Measurements from ENCODE around the gene COL2A1.

The COL2A1 gene

DNA sequence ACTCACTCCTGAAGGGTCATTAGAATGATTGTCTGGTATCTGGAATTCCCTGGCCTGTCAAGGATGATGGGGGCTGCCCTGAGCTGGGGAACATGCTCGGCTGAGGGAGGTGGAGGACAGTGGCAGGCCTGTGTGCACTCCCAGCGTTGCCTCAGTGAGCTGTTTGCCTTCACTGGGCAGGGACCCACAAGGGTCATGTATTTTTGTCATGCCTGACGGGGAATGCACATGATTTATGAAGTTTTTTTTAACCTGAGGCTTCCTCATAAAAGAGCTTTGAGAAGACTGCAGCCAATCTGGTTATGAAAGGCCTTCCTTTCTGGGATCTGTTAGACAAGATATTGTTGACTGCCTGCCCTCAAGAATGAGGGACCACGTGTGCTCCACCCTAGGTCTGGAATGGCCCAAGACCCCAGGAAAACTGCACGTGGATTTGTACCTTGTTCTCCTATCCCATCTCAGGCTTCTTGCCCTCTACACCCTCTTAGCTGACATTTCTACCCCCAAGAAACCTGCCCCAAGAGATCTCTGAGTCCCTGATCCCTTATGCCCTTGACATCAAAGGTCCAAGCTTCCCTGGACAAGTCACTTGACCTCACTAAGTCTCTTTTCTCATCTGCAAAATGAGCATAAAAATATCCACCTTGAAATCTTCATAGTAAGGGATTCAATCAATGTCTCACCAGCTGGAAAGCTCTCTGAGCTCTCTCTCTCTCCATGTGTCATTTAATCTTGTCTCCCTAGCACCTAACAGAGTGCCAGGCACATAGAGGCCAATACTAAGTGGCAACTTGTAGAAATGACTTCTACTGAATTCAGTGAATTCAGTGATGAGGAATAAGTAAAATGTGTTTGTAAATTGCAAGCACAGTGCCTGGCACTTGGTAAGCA lies 24.5 kb upstream of the COL2A1 start:
- no peak for TF ChIP-seq ZFP3 (CRISPR knock-in tag; IDR thresholded peaks at IDR 0.05)
- no peak for TF ChIP-seq CSRNP3 (CRISPR knock-in tag; IDR thresholded peaks at IDR 0.05)
- TF ChIP-seq ZC3H10 (CRISPR knock-in tag; IDR thresholded peaks at IDR 0.05), result no peak
- no peak for TF ChIP-seq OSR1 (CRISPR knock-in tag; IDR thresholded peaks at IDR 0.05)
- TF ChIP-seq CSDC2 (CRISPR knock-in tag; IDR thresholded peaks at IDR 0.05), result no peak
- TF ChIP-seq, protein P1, sequence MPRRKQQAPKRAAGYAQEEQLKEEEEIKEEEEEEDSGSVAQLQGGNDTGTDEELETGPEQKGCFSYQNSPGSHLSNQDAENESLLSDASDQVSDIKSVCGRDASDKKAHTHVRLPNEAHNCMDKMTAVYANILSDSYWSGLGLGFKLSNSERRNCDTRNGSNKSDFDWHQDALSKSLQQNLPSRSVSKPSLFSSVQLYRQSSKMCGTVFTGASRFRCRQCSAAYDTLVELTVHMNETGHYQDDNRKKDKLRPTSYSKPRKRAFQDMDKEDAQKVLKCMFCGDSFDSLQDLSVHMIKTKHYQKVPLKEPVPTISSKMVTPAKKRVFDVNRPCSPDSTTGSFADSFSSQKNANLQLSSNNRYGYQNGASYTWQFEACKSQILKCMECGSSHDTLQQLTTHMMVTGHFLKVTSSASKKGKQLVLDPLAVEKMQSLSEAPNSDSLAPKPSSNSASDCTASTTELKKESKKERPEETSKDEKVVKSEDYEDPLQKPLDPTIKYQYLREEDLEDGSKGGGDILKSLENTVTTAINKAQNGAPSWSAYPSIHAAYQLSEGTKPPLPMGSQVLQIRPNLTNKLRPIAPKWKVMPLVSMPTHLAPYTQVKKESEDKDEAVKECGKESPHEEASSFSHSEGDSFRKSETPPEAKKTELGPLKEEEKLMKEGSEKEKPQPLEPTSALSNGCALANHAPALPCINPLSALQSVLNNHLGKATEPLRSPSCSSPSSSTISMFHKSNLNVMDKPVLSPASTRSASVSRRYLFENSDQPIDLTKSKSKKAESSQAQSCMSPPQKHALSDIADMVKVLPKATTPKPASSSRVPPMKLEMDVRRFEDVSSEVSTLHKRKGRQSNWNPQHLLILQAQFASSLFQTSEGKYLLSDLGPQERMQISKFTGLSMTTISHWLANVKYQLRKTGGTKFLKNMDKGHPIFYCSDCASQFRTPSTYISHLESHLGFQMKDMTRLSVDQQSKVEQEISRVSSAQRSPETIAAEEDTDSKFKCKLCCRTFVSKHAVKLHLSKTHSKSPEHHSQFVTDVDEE (CRISPR knock-in tag; IDR thresholded peaks at IDR 0.05), result no peak
- no peak for TF ChIP-seq TOX (CRISPR knock-in tag; IDR thresholded peaks at IDR 0.05; ENCODE audit: borderline replicate concordance)
- no peak for TF ChIP-seq RARB (CRISPR knock-in tag; IDR thresholded peaks at IDR 0.05)
- no peak for ATAC-seq

GRCh38 chr12:48027183-48028002 lies 23.1 kb upstream of the COL2A1 start:
- ATAC-seq, result no peak
- TF ChIP-seq ZNF70 (CRISPR knock-in tag; IDR thresholded peaks at IDR 0.05), result no peak

- no peak for ATAC-seq
- no peak for TF ChIP-seq ZNF70 (CRISPR knock-in tag; IDR thresholded peaks at IDR 0.05)
- TF ChIP-seq ZFP30 (CRISPR knock-in tag; IDR thresholded peaks at IDR 0.05), result no peak
- no peak for TF ChIP-seq ARNTL (CRISPR knock-in tag; IDR thresholded peaks at IDR 0.05; ENCODE audit: borderline replicate concordance, low read depth)
Measured at GRCh38 chr12:48026060-48026827, 22.0 kb upstream of the COL2A1 start.

DNA sequence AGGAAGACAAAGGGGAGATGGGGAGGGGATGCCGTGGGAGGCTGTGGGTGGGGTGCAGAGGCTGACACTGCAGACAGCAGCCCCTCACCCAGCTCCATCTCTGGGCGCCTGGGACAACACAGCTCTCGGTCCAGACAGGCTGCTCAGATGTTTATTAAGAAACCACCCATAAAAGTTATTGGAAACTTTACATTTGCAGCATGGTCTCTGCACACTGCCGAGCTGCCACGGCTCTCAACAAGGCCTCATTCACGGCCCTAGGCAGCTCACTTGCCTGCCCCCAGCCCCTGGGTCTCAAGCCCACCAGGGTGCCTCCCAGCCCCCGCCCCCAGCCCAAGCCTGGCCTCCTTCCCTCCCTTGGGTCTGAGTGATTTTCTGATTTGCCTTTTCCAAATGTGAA lies 21.0 kb upstream of the COL2A1 start:
- ATAC-seq, result no peak
- TF ChIP-seq, protein P2, sequence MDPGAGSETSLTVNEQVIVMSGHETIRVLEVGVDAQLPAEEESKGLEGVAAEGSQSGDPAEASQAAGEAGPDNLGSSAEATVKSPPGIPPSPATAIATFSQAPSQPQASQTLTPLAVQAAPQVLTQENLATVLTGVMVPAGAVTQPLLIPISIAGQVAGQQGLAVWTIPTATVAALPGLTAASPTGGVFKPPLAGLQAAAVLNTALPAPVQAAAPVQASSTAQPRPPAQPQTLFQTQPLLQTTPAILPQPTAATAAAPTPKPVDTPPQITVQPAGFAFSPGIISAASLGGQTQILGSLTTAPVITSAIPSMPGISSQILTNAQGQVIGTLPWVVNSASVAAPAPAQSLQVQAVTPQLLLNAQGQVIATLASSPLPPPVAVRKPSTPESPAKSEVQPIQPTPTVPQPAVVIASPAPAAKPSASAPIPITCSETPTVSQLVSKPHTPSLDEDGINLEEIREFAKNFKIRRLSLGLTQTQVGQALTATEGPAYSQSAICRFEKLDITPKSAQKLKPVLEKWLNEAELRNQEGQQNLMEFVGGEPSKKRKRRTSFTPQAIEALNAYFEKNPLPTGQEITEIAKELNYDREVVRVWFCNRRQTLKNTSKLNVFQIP (CRISPR knock-in tag; IDR thresholded peaks at IDR 0.05; ENCODE audit: borderline replicate concordance, low read depth), result no peak
- TF ChIP-seq BACH2 (CRISPR knock-in tag; IDR thresholded peaks at IDR 0.05; ENCODE audit: borderline replicate concordance) (no peak), ZNF565 (CRISPR knock-in tag; conservative IDR thresholded peaks at IDR 0.05; ENCODE audit: low read depth) (no peak), ZFP30 (CRISPR knock-in tag; IDR thresholded peaks at IDR 0.05) (no peak)
- TF ChIP-seq, protein P1 (CRISPR knock-in tag; IDR thresholded peaks at IDR 0.05), result no peak
- TF ChIP-seq, protein P3, sequence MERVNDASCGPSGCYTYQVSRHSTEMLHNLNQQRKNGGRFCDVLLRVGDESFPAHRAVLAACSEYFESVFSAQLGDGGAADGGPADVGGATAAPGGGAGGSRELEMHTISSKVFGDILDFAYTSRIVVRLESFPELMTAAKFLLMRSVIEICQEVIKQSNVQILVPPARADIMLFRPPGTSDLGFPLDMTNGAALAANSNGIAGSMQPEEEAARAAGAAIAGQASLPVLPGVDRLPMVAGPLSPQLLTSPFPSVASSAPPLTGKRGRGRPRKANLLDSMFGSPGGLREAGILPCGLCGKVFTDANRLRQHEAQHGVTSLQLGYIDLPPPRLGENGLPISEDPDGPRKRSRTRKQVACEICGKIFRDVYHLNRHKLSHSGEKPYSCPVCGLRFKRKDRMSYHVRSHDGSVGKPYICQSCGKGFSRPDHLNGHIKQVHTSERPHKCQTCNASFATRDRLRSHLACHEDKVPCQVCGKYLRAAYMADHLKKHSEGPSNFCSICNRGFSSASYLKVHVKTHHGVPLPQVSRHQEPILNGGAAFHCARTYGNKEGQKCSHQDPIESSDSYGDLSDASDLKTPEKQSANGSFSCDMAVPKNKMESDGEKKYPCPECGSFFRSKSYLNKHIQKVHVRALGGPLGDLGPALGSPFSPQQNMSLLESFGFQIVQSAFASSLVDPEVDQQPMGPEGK (CRISPR knock-in tag; IDR thresholded peaks at IDR 0.05; ENCODE audit: borderline replicate concordance), result no peak
